Dedifferentiated amniotic fluid mesenchymal stem cell (primary cell): ENCODE measurements around the gene CALM3.
"Not testable (repeated sequence)": the region's sequence is repeated elsewhere in the genome, so short reads cannot be mapped to it uniquely, and the experiment has no call there.

ENCODE experiments used
- DNase-seq: peaks from one replicate; pipeline ENCODE4 v3.0.0-alpha.2; 2016; ENCODE audit errors: extremely low spot score

The CALM3 gene

DNA sequence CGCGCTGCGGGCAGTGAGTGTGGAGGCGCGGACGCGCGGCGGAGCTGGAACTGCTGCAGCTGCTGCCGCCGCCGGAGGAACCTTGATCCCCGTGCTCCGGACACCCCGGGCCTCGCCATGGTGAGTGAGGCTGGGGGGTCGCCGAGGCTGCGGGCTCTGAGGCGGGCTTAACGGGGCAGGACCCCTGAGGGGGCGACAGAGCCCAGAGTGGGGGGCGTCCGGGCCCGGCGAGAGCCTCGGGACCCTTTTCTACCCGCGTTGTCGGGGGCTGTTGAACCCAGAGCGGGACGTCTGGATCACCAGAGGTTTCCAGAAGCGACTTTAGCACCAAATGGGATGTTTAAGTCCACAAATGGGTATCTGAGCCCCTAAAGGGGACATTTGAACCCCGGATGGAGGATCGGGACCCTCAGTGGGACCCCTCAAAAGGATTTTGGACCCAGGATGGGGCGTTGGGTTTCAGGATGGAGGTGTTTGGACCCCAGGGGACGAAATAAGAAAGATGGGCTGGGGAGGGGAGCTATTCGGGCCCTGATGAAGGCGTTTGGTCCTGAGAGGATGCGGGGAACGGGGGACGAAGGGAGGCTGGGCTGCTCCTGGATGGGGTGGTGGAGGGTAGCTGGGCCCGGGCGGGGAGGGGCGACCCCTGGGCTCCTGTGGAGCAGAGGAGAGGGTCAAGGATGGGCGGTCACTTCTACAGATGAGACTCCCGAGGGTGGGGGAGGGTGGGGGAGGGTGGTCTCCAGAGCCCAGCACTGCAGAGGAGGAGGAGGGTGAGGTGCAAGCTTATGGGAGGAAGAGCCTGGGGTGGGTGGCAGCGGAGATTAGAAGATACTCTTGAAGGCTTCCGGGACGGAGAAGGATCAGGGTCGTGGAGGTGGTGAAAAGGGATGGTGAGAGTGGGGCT is at the start of gene CALM3:
Gene CALM3, plus strand, starts transcription at position 13 of the 907 bp plus-strand sequence. Its CDS starts 105 bp downstream, at position 118.
- DNase-seq = no peak

DNA sequence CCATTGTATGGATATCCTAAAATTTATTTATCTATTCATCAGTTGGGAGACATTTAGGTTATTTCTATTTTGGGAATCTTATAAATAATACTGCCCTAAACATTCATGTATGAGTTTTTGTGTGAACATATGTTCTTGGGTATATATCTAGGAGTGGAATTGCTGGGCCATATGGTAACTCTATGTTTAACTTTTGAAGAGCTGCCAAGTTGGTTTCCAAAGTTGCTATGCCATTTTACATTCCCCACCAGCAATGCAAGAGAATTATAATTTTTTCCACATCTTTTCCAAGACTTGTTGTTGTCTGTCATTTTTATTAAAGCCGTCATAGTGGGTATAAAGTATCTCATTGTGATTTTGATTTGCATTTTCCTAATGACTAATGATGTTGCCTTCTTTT is 48.2 kb upstream of the CALM3 start:
- no peak for DNase-seq

DNA sequence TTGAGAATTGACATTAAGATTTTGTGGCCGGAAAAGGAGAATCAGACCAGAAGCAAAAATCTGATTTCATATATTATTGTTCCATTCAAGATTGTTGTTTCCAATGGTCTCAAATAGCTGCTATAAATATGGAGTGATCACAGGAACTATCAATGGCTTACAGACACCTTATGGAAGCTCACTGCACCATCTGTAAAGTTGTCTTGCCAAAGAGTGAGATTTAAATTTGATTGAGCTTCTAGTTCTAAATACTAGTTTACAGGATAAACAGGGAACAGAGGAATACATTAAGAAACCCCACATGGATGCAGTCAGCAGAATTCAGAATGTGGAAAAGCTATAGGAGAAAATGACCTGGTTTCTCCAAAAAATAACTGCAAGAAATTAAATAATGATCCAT is 47.0 kb upstream of the CALM3 start:
- no peak for DNase-seq

DNA sequence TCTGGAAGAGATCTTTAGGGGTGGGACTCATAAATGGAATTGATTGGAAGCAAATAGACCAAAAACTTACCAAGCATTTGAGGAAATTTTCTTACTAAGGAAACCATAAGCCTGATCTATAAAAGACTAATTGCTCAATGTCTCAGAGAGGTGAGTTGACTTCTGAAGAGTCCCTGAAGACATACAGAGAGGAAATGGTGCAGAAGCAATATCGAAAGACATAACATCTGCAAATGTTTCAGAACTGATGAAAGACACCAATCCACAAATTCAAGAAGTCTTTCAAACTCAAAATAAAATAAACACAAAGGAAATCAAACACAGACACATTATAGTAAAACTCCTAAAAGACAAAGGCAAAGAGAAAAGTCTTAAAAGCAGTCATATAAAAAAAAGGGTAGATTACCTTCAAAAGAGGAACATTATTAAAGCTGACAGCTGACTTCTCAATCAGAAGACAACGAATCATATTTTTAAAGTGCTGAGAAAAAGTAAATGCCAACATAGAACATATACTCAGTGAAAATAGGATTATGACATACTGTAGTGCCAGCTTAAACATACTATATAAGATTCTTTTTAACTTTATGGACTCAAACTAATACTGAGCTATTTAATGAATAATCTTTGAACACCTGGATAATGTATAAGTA is 45.4 kb upstream of the CALM3 start:
- no peak for DNase-seq

DNA sequence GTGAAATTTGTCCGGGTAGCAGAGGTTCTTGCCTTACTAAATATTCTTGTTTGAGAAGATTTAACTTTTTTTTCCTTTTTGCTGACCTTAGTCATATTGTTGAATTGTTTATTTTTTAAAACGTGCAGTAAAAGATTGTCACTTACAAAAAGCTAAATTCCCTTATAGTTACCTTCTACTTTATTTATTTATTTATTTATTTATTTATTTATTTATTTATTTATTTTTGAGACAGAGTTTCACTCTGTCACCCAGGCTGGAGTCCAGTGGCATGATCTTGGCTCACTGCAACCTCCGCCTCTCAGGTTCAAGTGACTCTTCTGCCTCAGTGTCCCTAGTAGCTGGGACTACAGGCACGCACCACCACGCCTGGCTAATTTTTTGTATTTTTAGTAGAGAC is 44.7 kb upstream of the CALM3 start:
- not testable (repeated sequence) for DNase-seq

DNA sequence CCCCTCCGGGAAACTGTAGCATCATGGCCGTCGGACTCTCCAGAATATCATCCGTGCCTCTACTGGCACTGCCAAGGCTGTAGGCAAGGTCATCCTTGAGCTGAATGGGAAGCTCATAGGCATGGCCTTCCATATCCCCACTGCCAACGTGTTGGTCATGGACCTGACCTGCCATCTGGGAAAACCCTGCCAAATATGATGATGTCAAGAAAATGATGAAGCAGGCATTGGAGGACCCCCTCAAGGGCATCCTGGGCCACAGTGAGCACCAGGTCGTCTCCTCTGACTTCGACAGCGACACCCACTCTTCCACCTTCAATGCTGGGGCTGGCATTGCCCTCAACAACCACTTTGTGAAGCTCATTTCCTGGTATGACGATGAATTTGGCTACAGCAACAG is 41.9 kb upstream of the CALM3 start:
- no peak for DNase-seq

DNA sequence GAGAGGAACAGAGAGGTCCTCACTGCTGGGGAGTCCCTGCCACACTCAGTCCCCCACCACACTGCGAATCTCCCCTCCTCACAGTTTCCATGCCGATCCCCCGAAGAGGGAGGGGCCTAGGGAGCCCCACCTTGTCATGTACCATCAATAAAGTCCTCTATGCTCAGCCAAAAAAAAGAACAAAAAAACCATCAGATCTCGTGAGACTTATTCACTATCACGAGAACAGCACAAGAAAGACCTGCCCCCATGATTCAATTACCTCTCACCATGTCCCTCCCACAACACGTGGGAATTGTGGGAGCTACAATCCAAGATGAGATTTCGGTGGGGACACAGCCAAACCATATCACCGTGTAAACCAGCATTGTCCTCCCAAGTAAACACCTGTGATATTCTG is 41.5 kb upstream of the CALM3 start:
- DNase-seq = not testable (repeated sequence)

DNA sequence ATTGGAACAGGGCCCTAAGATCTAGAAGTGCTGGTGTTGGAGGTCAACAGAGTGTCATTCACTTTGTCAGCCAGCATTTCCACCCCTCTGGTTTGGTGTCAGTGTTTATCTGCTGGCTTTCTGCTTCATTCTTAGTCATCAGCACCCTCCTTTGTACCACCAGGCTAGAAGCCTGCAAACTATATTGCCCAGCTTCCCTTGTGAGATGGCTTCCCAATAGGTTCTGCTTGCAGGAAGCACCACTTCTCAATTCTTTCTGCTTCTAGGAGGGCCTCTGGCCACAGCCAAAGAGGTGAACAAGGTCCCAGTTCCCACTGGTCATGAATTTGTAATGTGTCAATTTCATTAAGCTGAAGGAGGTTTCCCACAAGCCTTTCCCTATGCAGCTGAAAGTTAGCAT is 36.4 kb upstream of the CALM3 start:
- DNase-seq = no peak

DNA sequence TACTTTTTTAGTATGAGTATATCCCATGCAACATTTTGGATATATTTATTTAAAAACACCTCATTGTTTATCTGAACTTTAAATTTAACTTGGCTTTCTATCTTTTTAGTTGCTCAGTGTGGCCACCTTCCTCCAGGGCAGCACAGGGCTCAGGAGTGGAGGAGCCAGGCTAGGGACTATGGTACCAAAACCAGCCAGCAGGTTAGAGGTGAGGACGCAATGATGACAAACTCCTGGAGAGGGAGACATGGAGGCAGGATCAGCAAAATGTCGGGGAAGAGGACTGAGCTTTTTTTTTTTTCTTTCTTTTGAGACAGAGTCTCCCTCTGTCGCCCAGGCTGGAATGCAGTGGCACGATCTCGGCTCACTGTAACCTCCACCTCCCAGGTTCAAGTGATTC is 29.6 kb upstream of the CALM3 start:
- no peak for DNase-seq

DNA sequence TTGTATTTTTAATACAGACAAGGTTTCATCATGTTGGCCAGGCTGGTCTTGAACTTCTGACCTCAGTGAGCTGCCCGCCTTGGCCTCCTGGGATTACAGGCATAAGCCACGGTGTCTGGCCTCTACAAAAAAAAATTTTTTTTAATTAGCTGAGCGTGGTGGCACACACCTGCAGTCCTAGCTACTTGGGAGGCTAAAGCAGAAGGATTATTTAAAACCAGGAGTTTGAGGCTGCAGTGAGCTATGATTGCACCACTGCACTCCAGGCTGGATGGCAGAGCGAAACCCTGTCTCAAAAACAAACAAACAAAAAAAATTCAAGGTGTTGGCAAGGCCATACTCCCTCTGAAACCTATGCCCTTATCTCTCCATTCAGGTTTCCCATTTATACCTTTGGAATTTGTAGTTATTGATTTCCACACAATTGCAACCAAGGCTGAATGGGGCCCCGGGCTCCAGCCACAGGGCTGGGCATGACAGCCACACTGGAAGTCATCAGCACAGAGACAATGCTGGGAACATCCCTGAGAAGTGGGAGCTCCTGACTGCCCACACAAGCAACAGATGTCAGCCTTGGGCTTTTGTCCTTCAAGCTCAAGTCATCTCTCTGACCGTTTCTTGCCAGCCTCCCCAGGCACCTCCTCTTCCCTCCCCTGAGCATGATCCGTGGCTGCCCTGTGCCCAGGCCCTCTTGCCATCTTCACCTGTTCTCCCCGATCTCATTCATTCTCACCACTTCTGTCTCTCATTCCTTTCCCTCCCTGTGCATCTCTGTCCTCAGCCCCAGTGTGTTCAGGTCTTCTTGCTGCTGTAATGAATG is 27.2 kb upstream of the CALM3 start:
- DNase-seq = no peak

DNA sequence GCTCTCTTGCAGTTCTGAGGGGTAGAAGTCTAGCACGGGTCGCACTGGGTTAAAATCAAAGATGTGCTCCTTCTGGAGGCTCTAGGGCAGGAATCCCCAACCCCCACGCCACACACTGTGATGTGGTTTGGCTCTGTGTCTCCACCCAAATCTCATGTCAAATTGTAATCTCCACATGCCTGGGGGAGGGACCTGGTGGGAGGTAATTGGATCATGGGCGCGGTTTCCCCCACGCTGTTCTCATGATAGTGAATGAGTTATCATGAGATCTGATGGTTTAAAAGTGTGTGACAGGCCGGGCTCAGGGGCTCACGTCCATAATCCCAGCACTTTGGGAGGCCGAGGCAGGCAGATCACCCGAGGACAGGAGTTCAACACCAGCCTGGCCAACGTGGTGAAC is 26.6 kb upstream of the CALM3 start:
- no peak for DNase-seq

DNA sequence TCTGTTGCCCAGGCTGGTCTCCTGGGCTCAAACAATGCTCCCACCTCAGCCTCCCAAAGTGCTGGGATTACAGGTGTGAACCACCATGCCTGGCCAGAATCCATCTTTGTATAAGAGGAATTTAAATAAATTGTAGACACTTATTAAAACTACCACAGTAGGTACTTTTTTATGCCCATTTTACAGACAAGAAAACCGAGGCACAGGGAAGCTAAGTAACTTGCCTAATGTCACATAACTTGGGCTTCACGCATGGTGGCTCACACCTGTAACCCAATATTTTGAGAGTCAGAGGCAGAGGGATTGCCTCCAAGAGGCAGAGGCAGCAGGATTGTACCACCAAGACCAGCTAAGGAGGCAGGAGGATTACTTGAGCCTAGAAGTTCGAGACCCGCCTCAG is 22.7 kb upstream of the CALM3 start:
- no peak for DNase-seq

DNA sequence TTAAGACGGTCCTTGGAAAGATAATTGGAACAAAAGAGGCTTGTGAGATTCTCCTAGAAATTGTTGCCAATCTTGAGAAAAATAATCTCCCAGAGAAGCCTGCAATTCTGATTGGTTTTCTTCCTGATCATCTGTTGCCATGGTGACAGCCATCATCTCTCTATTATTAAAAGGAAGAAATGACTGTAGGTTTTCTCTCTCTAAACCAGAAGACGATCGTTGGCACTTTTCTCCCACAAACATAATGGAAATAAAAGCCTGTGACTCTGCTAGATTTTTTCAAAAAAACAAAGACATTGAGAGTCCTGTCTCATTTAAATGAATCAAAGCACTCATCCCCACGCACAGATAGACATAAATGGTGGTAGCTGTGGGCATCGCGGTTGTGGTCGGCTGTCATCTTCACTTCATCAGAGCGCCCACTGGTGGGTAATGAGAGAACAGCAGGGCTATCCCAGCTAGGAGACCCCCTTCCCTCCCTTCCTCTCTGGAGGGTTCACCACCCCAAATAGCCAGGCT is 21.7 kb upstream of the CALM3 start:
- DNase-seq = no peak

DNA sequence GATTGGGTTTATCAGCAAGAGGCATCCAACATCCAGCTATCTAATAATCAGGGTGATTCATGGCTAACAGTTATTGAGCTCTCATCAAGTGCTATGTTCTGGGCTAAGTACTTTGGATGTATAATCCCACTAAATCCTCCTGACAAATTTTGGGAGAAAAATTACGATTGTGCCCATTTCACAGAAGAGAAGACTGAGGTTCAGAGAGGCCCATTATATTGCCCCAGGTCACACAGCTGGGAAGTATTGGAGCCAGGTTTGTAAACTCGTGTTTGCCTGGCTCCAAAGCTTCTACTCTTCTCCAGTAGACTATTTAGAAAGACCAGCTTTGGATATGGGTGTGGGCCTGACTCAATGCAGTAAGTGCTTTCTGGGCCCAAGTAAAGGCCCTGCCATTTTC is 20.9 kb upstream of the CALM3 start:
- no peak for DNase-seq

DNA sequence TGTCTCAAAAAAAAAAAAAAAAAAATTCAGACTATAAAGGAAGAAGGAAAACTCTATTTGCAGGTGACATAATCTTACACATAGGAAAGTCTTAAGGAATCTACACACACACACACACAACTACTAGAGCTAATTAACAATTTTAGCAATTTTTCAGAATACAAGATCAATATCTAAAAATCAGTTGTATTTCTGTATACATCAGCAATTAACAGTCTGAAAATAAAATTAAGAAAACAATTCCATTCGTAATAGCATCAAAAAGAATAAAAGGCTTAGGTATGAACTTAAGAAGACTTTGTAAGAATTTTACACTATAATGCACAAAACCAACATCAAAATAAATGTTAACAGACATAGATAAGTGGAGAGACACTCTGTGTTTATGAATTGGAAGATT is 15.6 kb upstream of the CALM3 start:
- no peak for DNase-seq

DNA sequence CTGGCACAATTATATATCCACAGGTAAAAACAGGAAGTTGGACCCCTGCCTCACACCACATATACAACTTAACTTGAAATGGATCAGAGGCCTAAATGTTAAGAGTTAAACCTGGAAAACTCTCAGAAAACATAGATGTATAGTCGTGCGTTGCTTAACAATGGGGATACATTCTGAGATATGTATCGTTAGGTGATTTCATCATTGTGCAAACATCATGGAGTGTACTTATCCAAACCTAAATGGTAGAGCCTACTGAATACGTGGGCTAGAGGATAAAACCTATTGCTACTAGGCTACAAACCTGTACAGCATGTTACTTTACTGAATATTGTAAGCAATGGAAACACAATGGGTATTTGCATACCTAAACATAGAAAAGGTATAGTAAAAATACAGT is 14.8 kb upstream of the CALM3 start:
- no peak for DNase-seq

DNA sequence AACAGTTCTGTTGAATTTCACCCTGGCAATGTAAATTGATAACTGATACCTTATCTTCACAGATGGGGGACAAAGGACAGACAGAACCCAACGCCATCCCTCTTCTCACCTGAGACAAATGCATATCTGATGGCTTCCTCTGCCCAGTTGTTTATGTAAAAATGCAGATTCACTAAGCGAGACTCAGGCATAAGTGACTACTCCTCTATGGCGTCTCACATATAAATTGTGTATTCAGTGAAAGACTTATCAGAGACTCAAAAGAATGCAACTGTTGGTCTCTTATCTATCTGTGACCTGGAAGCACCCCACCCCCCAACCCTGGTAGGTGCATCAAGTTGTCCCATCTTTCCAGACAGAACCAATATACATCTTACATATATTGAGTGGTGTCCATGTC is 13.3 kb upstream of the CALM3 start:
- DNase-seq = no peak

DNA sequence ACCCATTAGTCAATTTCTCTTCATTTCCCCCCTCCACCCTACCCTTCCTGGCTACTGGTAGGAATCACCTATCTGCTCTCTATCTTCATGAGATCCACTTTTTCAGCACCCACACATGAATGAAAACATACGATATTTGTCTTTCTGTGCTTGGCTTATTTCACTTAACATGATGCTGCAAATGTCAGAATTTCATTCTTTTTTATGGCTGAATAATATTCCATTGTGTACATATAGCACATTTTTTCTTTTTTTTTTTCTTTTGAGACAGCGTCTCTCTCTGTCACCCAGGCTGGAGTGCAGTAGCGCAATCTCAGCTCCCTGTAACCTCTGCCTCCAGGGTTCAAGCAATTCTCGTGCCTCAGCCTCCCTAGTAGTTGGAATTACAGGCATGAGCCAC is 9.9 kb upstream of the CALM3 start:
- no peak for DNase-seq

DNA sequence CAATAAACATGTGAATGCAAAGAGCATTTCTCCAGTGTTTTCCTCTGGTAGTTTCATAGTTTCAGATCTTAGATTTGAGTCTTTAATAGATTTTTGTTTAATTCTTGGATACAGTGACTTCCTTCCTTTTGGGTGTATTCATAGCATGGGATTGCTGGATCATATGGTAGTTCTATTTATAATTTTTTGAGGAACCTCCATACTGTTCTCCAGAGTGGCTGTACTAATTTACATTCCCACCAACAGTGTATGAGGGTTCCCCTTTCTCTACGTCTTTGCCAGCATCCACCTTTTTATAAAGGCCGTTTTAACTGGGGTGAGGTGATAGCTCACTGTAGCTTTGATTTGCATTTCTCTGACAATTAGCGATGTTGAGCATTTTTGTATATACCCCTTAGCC is 9.3 kb upstream of the CALM3 start:
- DNase-seq = no peak

DNA sequence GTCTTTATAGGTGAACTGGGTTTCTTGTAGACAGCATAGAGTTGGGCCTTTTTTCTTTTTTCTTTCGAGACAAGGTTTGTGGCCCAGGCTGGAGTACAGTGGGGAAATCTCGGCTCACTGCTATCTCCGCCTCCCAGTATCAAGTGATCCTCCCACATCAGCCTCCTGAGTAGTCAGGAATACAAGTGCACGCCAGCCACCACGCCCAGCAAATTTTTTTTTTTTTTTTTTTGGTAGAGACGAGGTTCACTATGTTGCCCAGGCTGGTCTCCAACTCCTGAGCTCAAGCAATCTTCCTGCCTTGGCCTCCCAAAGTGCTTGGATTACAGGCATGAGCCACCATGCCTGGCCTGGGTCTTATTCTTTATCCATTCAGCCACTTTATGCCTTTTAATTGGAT is 5.1 kb upstream of the CALM3 start:
- no peak for DNase-seq

DNA sequence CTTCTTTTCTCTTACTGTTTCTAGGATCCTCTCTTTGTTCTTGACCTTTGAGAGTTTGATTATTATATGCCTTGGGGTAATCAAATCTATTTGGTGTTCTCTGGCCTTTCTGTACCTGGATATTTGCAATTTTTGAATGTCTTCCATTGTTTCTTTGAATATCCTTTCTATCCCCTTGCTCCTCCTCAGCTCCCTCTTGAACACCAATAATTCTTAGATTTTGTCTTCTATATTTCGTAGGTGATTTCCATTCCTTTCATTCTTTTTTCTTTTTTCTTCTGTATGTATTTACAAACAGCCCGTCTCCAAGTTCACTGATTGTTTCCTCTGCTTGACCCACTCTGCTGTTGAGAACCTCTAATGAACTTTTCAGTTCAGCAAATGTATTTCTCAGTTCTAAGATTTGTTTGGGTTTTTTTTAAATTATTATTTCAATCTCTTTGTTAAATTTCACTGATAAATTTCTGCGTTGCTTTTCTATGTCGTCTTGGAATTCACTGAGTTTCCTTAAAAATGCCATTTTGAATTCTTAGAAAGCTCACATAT is 2.7 kb upstream of the CALM3 start:
- DNase-seq = no peak
